LNCaP clone FGC (cell line): ENCODE results near the gene FIGNL2.
"Not testable (repeated sequence)": the region's sequence is repeated elsewhere in the genome, so short reads cannot be mapped to it uniquely, and the experiment has no call there.

Experiments used
- DNase-seq: peaks from one replicate; pipeline ENCODE4 v3.0.0-alpha.2; 2011; ENCODE audit warnings: low read depth
- H3K4me3 ChIP-seq: 2 replicates; pipeline ENCODE4 v1.5.1; 2011; ENCODE audit warnings: mild to moderate bottlenecking, low read depth, low read length, control low read depth
- TF ChIP-seq, protein P1 (sequence below): IDR thresholded peaks from 2 replicates; pipeline ENCODE4 v1.5.1; 2012; ENCODE audit warnings: mild to moderate bottlenecking; ENCODE audit not compliant: control insufficient read depth, insufficient read depth; ENCODE audit errors: extremely low read depth

The FIGNL2 gene

DNA sequence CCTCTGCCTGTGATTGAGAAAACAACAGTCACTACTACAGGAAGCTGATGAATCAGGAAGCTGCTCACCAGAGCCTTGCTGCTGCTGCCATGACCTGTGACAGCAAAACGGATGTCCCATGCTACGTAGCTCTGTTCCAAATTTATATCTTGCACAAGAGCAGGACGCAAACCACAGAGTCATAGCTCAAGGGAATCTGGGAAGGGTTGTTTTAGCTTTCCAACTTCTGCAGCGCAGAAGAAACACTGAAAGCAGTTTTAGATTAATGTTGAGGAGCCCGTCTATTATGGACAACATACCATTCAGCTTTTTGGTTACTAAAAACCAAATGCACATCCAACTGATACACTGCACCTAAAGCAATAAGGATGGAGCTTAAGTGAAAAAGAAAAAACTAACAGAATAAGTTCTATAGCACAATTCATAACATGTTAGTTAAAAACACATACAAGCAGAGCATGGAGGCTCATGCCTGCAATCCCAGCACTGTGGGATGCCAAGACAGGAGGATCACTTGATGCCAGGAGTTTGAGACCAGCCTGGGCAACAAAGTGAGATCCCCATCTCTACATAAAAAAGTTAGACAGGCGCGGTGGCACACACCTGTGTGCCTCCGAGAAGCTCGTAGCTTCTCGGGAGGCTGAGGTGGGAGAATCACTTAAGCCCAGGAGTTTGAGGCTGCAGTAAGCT lies 37.6 kb upstream of the FIGNL2 start:
- no peak overlapping the region for H3K4me3 ChIP-seq
- DNase-seq: no peak
- TF ChIP-seq, protein P1, sequence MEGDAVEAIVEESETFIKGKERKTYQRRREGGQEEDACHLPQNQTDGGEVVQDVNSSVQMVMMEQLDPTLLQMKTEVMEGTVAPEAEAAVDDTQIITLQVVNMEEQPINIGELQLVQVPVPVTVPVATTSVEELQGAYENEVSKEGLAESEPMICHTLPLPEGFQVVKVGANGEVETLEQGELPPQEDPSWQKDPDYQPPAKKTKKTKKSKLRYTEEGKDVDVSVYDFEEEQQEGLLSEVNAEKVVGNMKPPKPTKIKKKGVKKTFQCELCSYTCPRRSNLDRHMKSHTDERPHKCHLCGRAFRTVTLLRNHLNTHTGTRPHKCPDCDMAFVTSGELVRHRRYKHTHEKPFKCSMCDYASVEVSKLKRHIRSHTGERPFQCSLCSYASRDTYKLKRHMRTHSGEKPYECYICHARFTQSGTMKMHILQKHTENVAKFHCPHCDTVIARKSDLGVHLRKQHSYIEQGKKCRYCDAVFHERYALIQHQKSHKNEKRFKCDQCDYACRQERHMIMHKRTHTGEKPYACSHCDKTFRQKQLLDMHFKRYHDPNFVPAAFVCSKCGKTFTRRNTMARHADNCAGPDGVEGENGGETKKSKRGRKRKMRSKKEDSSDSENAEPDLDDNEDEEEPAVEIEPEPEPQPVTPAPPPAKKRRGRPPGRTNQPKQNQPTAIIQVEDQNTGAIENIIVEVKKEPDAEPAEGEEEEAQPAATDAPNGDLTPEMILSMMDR: no peak

DNA sequence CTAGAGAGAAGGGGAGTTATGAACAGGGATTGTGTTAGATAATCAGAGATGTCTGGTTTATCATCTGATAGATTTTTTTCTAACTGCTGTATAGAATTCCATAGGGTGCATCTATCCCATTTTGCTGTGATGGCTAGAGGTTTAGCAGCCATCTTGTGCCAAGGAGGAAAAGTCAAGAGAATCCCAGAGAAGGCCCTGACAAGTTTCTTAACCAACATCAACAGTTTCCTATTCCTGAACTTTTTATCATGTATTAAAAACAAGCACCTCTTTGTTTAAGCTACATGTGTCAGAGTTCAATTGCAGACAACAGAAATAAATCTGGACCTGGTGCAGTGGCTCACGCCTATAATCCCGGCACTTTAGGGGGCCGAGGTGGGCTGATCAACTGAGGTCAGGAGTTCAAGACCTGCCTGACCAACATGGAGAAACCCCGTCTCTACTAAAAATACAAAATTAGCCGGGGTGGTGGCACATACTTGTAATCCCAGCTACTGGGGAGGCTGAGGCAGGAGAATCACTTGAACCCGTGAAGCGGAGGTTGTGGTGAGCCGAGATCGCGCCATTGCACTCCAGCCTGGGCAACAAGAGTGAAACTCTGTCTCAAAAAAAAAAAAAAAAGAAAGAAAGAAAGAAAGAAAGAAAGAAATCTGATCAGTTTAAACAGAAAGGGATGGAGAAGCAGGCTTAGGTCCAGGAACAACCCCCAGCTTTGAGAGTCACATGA lies 36.9 kb upstream of the FIGNL2 start:
- not testable (repeated sequence) for H3K4me3 ChIP-seq

DNA sequence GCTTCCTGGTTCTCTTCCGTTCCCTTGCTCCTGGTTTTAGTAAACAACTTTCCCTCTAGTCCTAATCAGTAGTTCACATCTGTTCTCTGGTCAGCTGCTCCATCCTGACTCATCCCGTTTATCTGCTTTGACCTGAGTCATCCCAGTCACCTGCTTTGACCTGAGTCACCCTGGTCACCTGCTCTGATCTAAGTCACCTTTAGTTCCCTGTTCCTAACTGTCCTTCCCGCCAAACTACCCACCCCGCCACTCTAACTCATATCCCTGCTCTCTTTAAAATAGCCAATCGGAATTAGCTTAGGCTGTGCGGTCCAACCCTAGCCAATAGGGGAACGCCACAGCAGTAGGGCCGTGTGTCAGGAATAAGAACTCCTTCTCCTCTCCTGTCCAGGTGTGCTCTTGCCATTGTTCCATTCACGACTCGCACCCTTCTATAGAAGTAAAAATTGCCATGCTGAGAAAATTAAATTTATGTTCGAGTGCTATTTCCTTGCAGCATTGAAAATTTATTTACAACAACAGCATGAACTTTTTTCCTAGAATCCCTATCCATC lies 36.2 kb upstream of the FIGNL2 start:
- TF ChIP-seq, protein P1: no peak
- peak; percentile 82 for DNase-seq
- H3K4me3 ChIP-seq: no peak overlapping the region

More for the DNA sequence above, 36.9 kb upstream of the FIGNL2 start:
- DNase-seq: not testable (repeated sequence)

DNA sequence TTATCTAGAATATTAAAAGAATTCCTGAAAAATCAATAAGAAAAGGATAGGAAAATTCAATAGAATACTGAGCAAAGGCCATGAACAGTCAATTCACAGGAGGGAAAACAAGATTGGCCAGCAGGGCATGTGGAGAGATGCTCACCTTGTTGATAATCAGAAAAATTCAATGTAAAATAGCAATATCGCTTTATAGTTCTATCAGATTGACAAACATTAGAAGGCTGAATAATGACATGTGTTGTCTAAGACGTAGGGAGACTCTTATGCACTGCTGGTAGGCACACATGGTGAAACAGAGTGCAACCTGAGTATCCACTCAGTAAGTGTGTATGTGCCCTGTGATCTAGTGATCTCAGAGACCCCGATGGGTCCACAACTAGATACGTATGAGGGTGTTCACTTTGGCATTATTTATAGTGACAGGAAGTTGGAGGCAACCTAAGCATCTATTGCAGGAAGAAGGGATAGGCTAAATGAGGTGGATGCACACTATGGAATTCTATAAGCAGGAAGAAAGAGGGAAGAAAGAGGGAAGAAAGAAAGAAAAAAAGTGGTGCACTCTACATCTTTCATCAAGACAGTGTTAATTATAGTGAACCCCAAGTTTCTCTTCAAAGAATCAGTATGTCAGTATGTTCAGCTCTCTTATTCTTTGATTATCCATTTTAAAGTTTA lies 35.6 kb upstream of the FIGNL2 start:
- TF ChIP-seq, protein P1: no peak
- H3K4me3 ChIP-seq: no peak overlapping the region
- no peak for DNase-seq

DNA sequence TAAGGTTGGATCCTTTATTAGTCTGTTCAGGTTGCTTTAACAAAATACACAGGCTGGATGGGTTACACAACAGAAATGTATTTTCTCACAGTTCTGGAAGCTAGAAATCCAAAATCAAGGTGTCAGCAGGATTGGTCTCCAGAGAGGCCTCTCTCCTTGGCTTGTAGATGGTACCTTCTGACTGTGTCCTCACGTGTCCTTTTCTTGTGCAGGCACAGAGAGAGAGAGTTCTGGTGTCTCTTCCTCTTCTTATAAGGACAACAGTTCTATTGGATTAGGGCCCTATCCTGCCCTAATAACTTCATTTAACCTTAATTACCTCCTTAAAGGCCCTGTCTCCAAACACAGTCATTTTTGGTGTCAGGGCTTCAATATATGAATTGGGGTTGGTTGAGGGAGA lies 34.8 kb upstream of the FIGNL2 start:
- no peak overlapping the region for H3K4me3 ChIP-seq
- DNase-seq: no peak
- TF ChIP-seq, protein P1: no peak

DNA sequence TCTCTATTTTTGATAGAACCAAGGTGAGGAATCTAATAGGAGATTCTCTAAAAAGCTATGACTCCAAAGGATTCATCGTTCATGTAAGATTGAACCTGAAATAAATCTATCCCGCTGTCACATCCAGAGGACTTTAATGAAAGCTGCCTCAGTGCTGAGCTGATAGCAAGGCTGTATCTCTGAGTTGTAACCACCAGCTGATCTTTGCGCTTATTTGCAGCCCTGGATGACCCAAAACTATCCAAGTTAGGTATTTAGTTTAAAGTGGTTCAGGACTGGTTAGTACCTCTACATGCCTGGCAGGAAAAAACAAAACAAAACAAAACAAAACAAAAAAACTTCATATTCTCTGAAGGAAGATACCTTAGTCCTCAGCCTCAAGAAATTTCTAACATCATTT lies 30.6 kb upstream of the FIGNL2 start:
- TF ChIP-seq, protein P1: no peak
- no peak overlapping the region for H3K4me3 ChIP-seq
- DNase-seq: no peak

DNA sequence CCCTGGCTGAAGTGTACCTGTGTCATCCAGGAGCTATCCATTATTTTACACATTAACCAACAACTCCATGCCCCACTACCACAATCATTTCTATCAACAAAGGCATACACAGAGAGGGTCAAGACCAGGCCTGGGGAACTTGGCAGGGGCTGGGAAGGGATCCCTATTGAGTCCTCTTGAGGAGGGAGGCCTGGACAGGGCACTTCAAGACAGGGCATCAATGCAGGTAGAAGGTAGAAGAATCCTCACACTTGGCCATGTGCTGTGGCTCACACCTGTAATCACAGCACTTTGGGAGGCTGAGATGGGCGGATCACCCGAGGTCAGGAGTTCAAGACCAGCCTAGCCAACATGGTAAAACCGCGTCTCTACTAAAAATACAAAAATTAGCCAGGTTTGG lies 26.0 kb upstream of the FIGNL2 start:
- H3K4me3 ChIP-seq: no peak overlapping the region
- TF ChIP-seq, protein P1: no peak
- no peak for DNase-seq
